ENCODE data around the gene ABHD17A. TPM values are rescaled to one million over a fixed set of nuclear protein-coding genes. Genes with fewer than 3 reads are reported as not detected.

Gene ABHD17A
- total and polyA plus RNA-seq, 8 donors, result 25.7 to 177 (median 74.2) TPM

DNA sequence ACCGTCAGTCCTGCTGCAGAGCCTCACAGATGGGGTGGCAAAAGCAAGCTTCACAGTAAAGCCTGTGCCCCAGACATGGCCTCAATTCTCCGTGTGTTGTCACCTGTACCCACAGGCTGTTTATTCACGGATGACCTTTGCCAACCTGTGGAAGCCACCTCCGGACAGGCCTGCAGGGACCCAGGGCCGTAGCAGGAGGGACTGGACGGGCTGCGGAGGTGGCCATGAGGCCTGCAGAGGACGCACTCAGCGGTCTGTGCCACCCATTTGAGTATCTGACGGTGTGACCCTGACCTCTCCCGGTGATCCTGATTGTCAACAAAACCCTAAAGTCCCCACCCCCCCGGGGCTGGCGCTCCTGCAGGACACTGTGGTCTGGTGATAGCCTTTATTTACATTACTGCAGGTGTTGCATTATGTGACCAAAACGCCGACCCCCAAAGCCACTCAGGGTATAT lies 14.1 kb downstream of the ABHD17A start:
- peak in 1 of 2 donors; percentile 9 for DNase-seq
- Histone ChIP-seq H3K27me3 (no peaks in the 10 kb centered on the region), H3K4me1 (peaks cover 44 to 64% (median 62%) of the 10 kb centered on the region in 4 donors), H3K36me3 (peaks cover 0 to 24% (median 13%) of the 10 kb centered on the region in 4 donors), H3K4me3 (no peak overlapping the region), H3K27ac (peak overlapping the region; percentile 43 to 97 (median 96)), H3K9me3 (no peaks in the 10 kb centered on the region)
- TF ChIP-seq EP300 (IDR thresholded peaks at IDR 0.05) (no peak), POLR2AphosphoS5 (IDR thresholded peaks at IDR 0.05) (no peak), POLR2A (IDR thresholded peaks at IDR 0.05) (no peak)
- TF ChIP-seq, protein P1, sequence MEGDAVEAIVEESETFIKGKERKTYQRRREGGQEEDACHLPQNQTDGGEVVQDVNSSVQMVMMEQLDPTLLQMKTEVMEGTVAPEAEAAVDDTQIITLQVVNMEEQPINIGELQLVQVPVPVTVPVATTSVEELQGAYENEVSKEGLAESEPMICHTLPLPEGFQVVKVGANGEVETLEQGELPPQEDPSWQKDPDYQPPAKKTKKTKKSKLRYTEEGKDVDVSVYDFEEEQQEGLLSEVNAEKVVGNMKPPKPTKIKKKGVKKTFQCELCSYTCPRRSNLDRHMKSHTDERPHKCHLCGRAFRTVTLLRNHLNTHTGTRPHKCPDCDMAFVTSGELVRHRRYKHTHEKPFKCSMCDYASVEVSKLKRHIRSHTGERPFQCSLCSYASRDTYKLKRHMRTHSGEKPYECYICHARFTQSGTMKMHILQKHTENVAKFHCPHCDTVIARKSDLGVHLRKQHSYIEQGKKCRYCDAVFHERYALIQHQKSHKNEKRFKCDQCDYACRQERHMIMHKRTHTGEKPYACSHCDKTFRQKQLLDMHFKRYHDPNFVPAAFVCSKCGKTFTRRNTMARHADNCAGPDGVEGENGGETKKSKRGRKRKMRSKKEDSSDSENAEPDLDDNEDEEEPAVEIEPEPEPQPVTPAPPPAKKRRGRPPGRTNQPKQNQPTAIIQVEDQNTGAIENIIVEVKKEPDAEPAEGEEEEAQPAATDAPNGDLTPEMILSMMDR (IDR thresholded peaks at IDR 0.05), result no peak
- intact Hi-C loops (cut with DNase I; ENCODE audit: low total_unique reads), result no loop called here
- 27 to 56% (median 55%) methylated on average over 9 to 15 of the region's 15 CpGs for WGBS, 5 donors

DNA sequence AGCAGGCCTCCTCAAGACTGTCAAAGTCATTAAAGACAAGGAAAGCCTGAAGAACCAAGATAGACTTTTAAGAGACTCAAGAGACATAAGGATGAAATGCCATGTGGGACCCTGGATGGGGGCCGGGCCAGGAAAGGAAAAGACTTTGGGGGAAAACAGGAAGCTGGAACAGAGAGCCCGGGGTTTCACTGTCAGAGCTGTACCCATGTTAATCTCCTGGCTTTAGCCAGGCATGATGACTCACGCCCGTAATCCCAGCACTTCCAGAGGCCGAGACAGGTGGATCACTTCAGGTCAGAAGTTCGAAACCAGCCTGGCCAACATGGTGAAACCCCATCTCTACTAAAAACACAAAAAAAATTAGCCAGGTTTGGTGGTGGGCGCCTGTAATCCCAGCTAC lies 16.3 kb downstream of the ABHD17A start:
- no peak for DNase-seq
- TF ChIP-seq POLR2A (IDR thresholded peaks at IDR 0.05), result no peak
- TF ChIP-seq EP300 (IDR thresholded peaks at IDR 0.05), result no peak
- no peak for TF ChIP-seq POLR2AphosphoS5 (IDR thresholded peaks at IDR 0.05)
- TF ChIP-seq, protein P1 (IDR thresholded peaks at IDR 0.05), result no peak
- Histone ChIP-seq H3K4me1 (peaks cover 33 to 64% (median 57%) of the 10 kb centered on the region in 4 donors), H3K4me3 (no peak overlapping the region), H3K36me3 (peaks cover 0 to 24% (median 13%) of the 10 kb centered on the region in 4 donors), H3K27me3 (no peaks in the 10 kb centered on the region), H3K9me3 (no peaks in the 10 kb centered on the region), H3K27ac (no peak overlapping the region)
- 75 to 91% (median 87%) methylated on average over 7 of the region's 7 CpGs for WGBS, 5 donors
- intact Hi-C loops (cut with DNase I; ENCODE audit: low total_unique reads), result no loop called here

DNA sequence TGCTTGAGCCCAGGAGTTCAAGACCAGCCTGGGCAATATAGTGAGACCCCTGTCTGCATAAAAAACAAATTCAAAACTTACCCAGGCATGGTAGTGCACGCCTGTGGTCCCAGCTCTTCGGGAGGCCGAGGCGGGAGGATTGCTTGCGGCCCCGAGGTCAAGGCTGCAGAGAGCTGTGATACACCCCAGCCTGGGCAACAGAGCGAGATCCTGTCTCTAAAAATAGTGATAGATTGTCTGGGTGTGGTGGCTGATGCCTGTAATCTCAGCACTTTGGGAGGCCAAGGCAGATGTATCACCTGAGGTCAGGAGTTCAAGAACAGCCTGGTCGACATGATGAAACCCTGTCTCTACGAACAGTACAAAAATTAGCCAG lies 18.0 kb downstream of the ABHD17A start:
- Histone ChIP-seq H3K4me1 (peaks cover 18 to 50% (median 43%) of the 10 kb centered on the region in 4 donors), H3K36me3 (peaks cover 0 to 23% (median 10%) of the 10 kb centered on the region in 4 donors), H3K4me3 (no peak overlapping the region), H3K27me3 (no peaks in the 10 kb centered on the region), H3K27ac (no peak overlapping the region), H3K9me3 (no peaks in the 10 kb centered on the region)
- 89 to 92% (median 90%) methylated on average over 9 of the region's 9 CpGs for WGBS, 5 donors
- intact Hi-C loops (cut with DNase I; ENCODE audit: low total_unique reads), result no loop called here
- TF ChIP-seq POLR2AphosphoS5 (IDR thresholded peaks at IDR 0.05), result no peak
- TF ChIP-seq, protein P1 (IDR thresholded peaks at IDR 0.05), result no peak
- no peak for TF ChIP-seq EP300 (IDR thresholded peaks at IDR 0.05)
- TF ChIP-seq POLR2A (IDR thresholded peaks at IDR 0.05), result no peak
- no peak for DNase-seq

DNA sequence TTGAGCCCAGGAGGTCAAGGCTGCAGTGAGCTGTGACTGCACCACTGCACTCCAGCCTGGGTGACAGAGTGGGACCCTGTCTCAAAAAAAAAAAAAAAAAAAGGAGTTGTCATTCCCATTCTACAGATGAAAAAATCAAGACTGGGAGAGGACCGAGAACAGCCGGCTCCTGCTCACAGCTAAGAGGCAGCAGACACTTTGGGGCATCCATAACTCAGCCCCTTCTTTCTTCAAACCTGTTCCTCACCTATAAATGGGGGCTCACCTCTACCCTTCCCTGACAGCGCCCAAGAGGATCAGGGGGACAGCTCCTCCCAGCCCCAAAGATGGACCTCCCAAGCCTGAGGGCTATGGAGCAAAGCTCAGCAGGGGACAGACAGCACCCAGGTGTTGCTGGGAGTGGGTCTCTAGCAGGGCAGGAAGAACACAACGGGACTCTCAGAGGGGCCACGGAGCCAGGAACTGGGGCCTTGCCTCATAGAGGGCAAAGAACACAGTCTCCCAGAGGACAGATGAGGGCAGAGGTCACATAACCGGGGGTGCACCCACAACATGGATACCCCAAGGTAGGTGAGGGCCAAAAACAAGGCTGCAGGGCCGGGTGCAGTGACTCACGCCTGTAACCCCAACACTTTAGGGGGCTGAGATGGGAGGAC lies 18.5 kb downstream of the ABHD17A start:
- intact Hi-C loops (cut with DNase I; ENCODE audit: low total_unique reads), result no loop called here
- WGBS, 5 donors, result 83 to 94% (median 87%) methylated on average over 6 to 8 of the region's 8 CpGs

More for the DNA sequence above, 18.5 kb downstream of the ABHD17A start:
- no peak for TF ChIP-seq POLR2AphosphoS5 (IDR thresholded peaks at IDR 0.05)
- TF ChIP-seq EP300 (IDR thresholded peaks at IDR 0.05), result no peak
- TF ChIP-seq POLR2A (IDR thresholded peaks at IDR 0.05), result no peak
- TF ChIP-seq, protein P1 (IDR thresholded peaks at IDR 0.05), result no peak
- Histone ChIP-seq H3K9me3 (no peaks in the 10 kb centered on the region), H3K4me1 (peaks cover 18 to 50% (median 43%) of the 10 kb centered on the region in 4 donors), H3K27ac (no peak overlapping the region), H3K4me3 (no peak overlapping the region), H3K36me3 (peaks cover 0 to 18% (median 7%) of the 10 kb centered on the region in 4 donors), H3K27me3 (no peaks in the 10 kb centered on the region)
- DNase-seq, result no peak
